Dendritic cell treated with granulocyte-macrophage colony-stimulating factor and Interleukin-4, amounts not matched to agents 40 ng/mL and 50 ng/mL, for 4 days (primary cell): ENCODE data around the gene ZMYND8.

Experiments used
- H3K27ac Mint-ChIP-seq: one replicate; pipeline ENCODE4 v1.8.0; 2022; ENCODE audit warnings: mild to moderate bottlenecking, mixed read lengths
- H3K27me3 Mint-ChIP-seq: one replicate; pipeline ENCODE4 v1.8.0; 2022; ENCODE audit warnings: mild to moderate bottlenecking, mixed read lengths
- H3K36me3 Mint-ChIP-seq: one replicate; pipeline ENCODE4 v1.8.0; 2022; ENCODE audit warnings: low read depth, mixed read lengths
- H3K4me1 Mint-ChIP-seq: one replicate; pipeline ENCODE4 v1.8.0; 2022; ENCODE audit warnings: low read depth, mixed read lengths
- H3K4me3 Mint-ChIP-seq: one replicate; pipeline ENCODE4 v1.8.0; 2022; ENCODE audit warnings: mild to moderate bottlenecking, moderate library complexity, mixed read lengths
- H3K9me3 Mint-ChIP-seq: one replicate; pipeline ENCODE4 v1.8.0; 2022; ENCODE audit warnings: mixed read lengths
- intact Hi-C: fragments of 100-400 bp; cut with micrococcal nuclease; formaldehyde crosslinking; loops from one replicate; pipeline ENCODE4 v1.15.0; 2022

Gene ZMYND8

GRCh38 chr20:47238780-47239718 is 117.5 kb downstream of the ZMYND8 start:
- no peak overlapping the region for H3K27ac Mint-ChIP-seq

GRCh38 chr20:47237715-47238114 is 118.8 kb downstream of the ZMYND8 start:
- H3K36me3 Mint-ChIP-seq: peaks cover 77% of the 10 kb centered on the region
- H3K27ac Mint-ChIP-seq: no peak overlapping the region
- no peaks in the 10 kb centered on the region for H3K9me3 Mint-ChIP-seq
- no peak overlapping the region for H3K4me3 Mint-ChIP-seq
- no peaks in the 10 kb centered on the region for H3K27me3 Mint-ChIP-seq
- intact Hi-C loops: no loop called here
- H3K4me1 Mint-ChIP-seq: no peaks in the 10 kb centered on the region

More at GRCh38 chr20:47238780-47239718, 117.5 kb downstream of the ZMYND8 start:
- H3K36me3 Mint-ChIP-seq: peaks cover 91% of the 10 kb centered on the region
- H3K4me1 Mint-ChIP-seq: no peaks in the 10 kb centered on the region
- no peaks in the 10 kb centered on the region for H3K9me3 Mint-ChIP-seq
- intact Hi-C loops: no loop called here
- H3K4me3 Mint-ChIP-seq: no peak overlapping the region
- no peaks in the 10 kb centered on the region for H3K27me3 Mint-ChIP-seq

- H3K36me3 Mint-ChIP-seq: peaks cover 66% of the 10 kb centered on the region
- H3K9me3 Mint-ChIP-seq: no peaks in the 10 kb centered on the region
- no peak overlapping the region for H3K4me3 Mint-ChIP-seq
- intact Hi-C loops: no loop called here
- no peaks in the 10 kb centered on the region for H3K27me3 Mint-ChIP-seq
- no peak overlapping the region for H3K27ac Mint-ChIP-seq
- no peaks in the 10 kb centered on the region for H3K4me1 Mint-ChIP-seq
These were observed 119.9 kb downstream of the ZMYND8 start for GRCh38 chr20:47236639-47236900.

GRCh38 chr20:47235853-47236638 is 120.5 kb downstream of the ZMYND8 start:
- Mint-ChIP-seq H3K36me3 (peaks cover 61% of the 10 kb centered on the region), H3K27me3 (no peaks in the 10 kb centered on the region), H3K4me1 (no peaks in the 10 kb centered on the region), H3K4me3 (no peak overlapping the region), H3K9me3 (no peaks in the 10 kb centered on the region), H3K27ac (no peak overlapping the region)
- intact Hi-C loops: no loop called here

- H3K4me1 Mint-ChIP-seq: no peaks in the 10 kb centered on the region
- intact Hi-C loops: no loop called here
- no peak overlapping the region for H3K27ac Mint-ChIP-seq
- H3K9me3 Mint-ChIP-seq: no peaks in the 10 kb centered on the region
- peaks cover 51% of the 10 kb centered on the region for H3K36me3 Mint-ChIP-seq
- no peaks in the 10 kb centered on the region for H3K27me3 Mint-ChIP-seq
- H3K4me3 Mint-ChIP-seq: no peak overlapping the region
These were observed 121.4 kb downstream of the ZMYND8 start for GRCh38 chr20:47235111-47235510.

- H3K4me1 Mint-ChIP-seq: no peaks in the 10 kb centered on the region
- no peak overlapping the region for H3K27ac Mint-ChIP-seq
- H3K4me3 Mint-ChIP-seq: no peak overlapping the region
- H3K9me3 Mint-ChIP-seq: no peaks in the 10 kb centered on the region
- intact Hi-C loops: no loop called here
- H3K27me3 Mint-ChIP-seq: no peaks in the 10 kb centered on the region
- peaks cover 36% of the 10 kb centered on the region for H3K36me3 Mint-ChIP-seq
These were observed 122.9 kb downstream of the ZMYND8 start for GRCh38 chr20:47233333-47234188.

GRCh38 chr20:47232518-47232917 is 124.0 kb downstream of the ZMYND8 start:
- H3K9me3 Mint-ChIP-seq: no peaks in the 10 kb centered on the region
- H3K4me3 Mint-ChIP-seq: no peak overlapping the region
- no peaks in the 10 kb centered on the region for H3K27me3 Mint-ChIP-seq
- H3K27ac Mint-ChIP-seq: no peak overlapping the region
- peaks cover 25% of the 10 kb centered on the region for H3K36me3 Mint-ChIP-seq
- intact Hi-C loops: no loop called here
- no peaks in the 10 kb centered on the region for H3K4me1 Mint-ChIP-seq

- H3K4me1 Mint-ChIP-seq: no peaks in the 10 kb centered on the region
- H3K4me3 Mint-ChIP-seq: no peak overlapping the region
- peaks cover 15% of the 10 kb centered on the region for H3K36me3 Mint-ChIP-seq
- no peaks in the 10 kb centered on the region for H3K27me3 Mint-ChIP-seq
- H3K9me3 Mint-ChIP-seq: no peaks in the 10 kb centered on the region
- intact Hi-C loops: no loop called here
- no peak overlapping the region for H3K27ac Mint-ChIP-seq
These were observed 125.0 kb downstream of the ZMYND8 start for GRCh38 chr20:47231382-47232039.

GRCh38 chr20:47230811-47231256 is 125.7 kb downstream of the ZMYND8 start:
- Mint-ChIP-seq H3K4me3 (no peak overlapping the region), H3K27me3 (no peaks in the 10 kb centered on the region), H3K9me3 (no peaks in the 10 kb centered on the region), H3K36me3 (peaks cover 8% of the 10 kb centered on the region), H3K27ac (no peak overlapping the region), H3K4me1 (no peaks in the 10 kb centered on the region)
- intact Hi-C loops: no loop called here

- Mint-ChIP-seq H3K9me3 (no peaks in the 10 kb centered on the region), H3K4me1 (no peaks in the 10 kb centered on the region), H3K4me3 (no peak overlapping the region), H3K27ac (no peak overlapping the region), H3K36me3 (no peaks in the 10 kb centered on the region), H3K27me3 (no peaks in the 10 kb centered on the region)
- intact Hi-C loops: no loop called here
These were observed 127.8 kb downstream of the ZMYND8 start for GRCh38 chr20:47228654-47229053.

- H3K9me3 Mint-ChIP-seq: no peaks in the 10 kb centered on the region
- no peaks in the 10 kb centered on the region for H3K36me3 Mint-ChIP-seq
- H3K27ac Mint-ChIP-seq: no peak overlapping the region
- no peaks in the 10 kb centered on the region for H3K27me3 Mint-ChIP-seq
- intact Hi-C loops: no loop called here
- H3K4me3 Mint-ChIP-seq: no peak overlapping the region
- H3K4me1 Mint-ChIP-seq: no peaks in the 10 kb centered on the region
These were observed 128.9 kb downstream of the ZMYND8 start for GRCh38 chr20:47227576-47227975.

- intact Hi-C loops: no loop called here
- Mint-ChIP-seq H3K27me3 (no peaks in the 10 kb centered on the region), H3K36me3 (no peaks in the 10 kb centered on the region), H3K27ac (no peak overlapping the region), H3K4me1 (no peaks in the 10 kb centered on the region), H3K4me3 (no peak overlapping the region), H3K9me3 (no peaks in the 10 kb centered on the region)
These were observed 129.4 kb downstream of the ZMYND8 start for GRCh38 chr20:47227119-47227518.

GRCh38 chr20:47225458-47225857 is 131.0 kb downstream of the ZMYND8 start:
- Mint-ChIP-seq H3K9me3 (no peaks in the 10 kb centered on the region), H3K36me3 (no peaks in the 10 kb centered on the region), H3K4me3 (no peak overlapping the region), H3K4me1 (no peaks in the 10 kb centered on the region), H3K27ac (no peak overlapping the region), H3K27me3 (no peaks in the 10 kb centered on the region)
- intact Hi-C loops: no loop called here
